A673 (cell line): ENCODE measurements around the gene PRAMEF15.
"Not testable (repeated sequence)": the region's sequence is repeated elsewhere in the genome, so short reads cannot be mapped to it uniquely, and the experiment has no call there.

Source experiments
- EZH2 ChIP-seq: fragments of 200-600 bp; sonication (generic); IDR thresholded peaks from 2 replicates; pipeline ENCODE4 v1.6.1; 2017; ENCODE audit warnings: borderline replicate concordance, low read depth, mild to moderate bottlenecking, mixed read lengths, antibody characterized with exemption, low read length; ENCODE audit not compliant: poor library complexity, severe bottlenecking
- TF ChIP-seq, protein P1 (sequence below): fragments of 300-800, 200-600 bp; sonication (generic); conservative IDR thresholded peaks from 2 replicates; pipeline ENCODE4 v1.5.1; 2017; ENCODE audit warnings: low read depth, mild to moderate bottlenecking, antibody characterized with exemption, low read length, moderate library complexity, mixed read lengths

GRCh38 chr1:13298699-13299098 lies 16.7 kb upstream of the PRAMEF15 start:
- not testable (repeated sequence) for TF ChIP-seq EZH2
- TF ChIP-seq, protein P1, sequence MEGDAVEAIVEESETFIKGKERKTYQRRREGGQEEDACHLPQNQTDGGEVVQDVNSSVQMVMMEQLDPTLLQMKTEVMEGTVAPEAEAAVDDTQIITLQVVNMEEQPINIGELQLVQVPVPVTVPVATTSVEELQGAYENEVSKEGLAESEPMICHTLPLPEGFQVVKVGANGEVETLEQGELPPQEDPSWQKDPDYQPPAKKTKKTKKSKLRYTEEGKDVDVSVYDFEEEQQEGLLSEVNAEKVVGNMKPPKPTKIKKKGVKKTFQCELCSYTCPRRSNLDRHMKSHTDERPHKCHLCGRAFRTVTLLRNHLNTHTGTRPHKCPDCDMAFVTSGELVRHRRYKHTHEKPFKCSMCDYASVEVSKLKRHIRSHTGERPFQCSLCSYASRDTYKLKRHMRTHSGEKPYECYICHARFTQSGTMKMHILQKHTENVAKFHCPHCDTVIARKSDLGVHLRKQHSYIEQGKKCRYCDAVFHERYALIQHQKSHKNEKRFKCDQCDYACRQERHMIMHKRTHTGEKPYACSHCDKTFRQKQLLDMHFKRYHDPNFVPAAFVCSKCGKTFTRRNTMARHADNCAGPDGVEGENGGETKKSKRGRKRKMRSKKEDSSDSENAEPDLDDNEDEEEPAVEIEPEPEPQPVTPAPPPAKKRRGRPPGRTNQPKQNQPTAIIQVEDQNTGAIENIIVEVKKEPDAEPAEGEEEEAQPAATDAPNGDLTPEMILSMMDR: not testable (repeated sequence)
